Stomach (tissue), 4 donors: ENCODE measurements around the gene TMBIM4.

Source experiments
- CTCF ChIP-seq, 7 experiments: fragments of 450-650 bp in 4 of 7; fragments of 200-600 bp in 3 of 7; sonication (generic) in 3 of 7; IDR thresholded peaks; one replicate each; pipeline ENCODE4 v1.5.1; 2016 to 2019; ENCODE audit warnings: antibody characterized with exemption in 7 of 7, control low read depth in 2 of 7, mild to moderate bottlenecking in 1 of 7
- EP300 ChIP-seq: sonication (generic); formaldehyde crosslinking; IDR thresholded peaks from one replicate; pipeline ENCODE4 v1.6.1; 2017; ENCODE audit warnings: antibody characterized with exemption
- POLR2AphosphoS5 ChIP-seq, 3 donors: sonication (generic); formaldehyde crosslinking; IDR thresholded peaks; one replicate each; pipeline ENCODE4 v1.6.1; 2016; ENCODE audit warnings: antibody characterized with exemption in 3 of 3

DNA sequence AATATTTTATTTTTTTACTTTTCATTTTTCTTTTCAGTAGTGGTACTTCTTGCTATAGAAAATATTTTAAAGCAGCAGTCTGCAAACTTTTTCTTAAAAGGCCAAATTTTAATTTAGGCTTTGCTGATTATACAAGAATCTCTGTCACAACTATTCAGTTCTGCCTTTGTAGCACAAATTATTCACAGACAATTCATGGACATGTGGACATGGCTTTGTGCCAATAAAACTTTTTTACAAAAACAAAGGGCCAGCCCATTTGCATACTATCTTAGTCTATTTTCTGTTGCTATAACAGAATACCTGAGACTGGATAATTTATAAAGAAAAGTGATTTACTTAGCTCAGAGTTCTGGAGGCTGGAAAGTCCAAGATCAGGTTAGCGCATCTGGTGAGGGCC lies 56.3 kb downstream of the TMBIM4 start:
- TF ChIP-seq POLR2AphosphoS5 (IDR thresholded peaks at IDR 0.05) (no peak), CTCF (IDR thresholded peaks at IDR 0.05) (no peak), EP300 (no peak)
